A673 (cell line): ENCODE data around the gene SCO2. TPM values are rescaled to one million over a fixed set of nuclear protein-coding genes. Genes with fewer than 3 reads are reported as not detected.

Source experiments
- BruUV-seq: library from RNA; stranded (reverse); fragments of 400-500 nt; replicated peaks from 2 replicates; lab custom pipeline; 2021; lab: Mats Ljungman, UMichigan
- CTCF ChIA-PET: fragments of 300-600 bp; sonication (Branson Sonifier 250); formaldehyde crosslinking; loops from one replicate; lab custom pipeline; 2022; ENCODE audit warnings: antibody characterized with exemption; lab: Charles Lee
- POLR2A ChIA-PET: fragments of 300-600 bp; sonication (Branson Sonifier 250); formaldehyde crosslinking; loops from one replicate; lab custom pipeline; 2022; ENCODE audit warnings: antibody characterized with exemption; ENCODE audit not compliant: low non-redundant PET; lab: Charles Lee
- DNase-seq: peaks from one replicate; pipeline ENCODE4 v3.0.0-alpha.2; 2015; ENCODE audit warnings: low spot score
- H3K27ac ChIP-seq: fragments of 200-600 bp; sonication (generic); 2 replicates; pipeline ENCODE4 v1.5.1; 2016; ENCODE audit warnings: mixed run types, low read depth, mild to moderate bottlenecking, mixed read lengths, antibody characterized with exemption, low read length; ENCODE audit not compliant: poor library complexity, severe bottlenecking
- H3K27me3 ChIP-seq: fragments of 200-600 bp; sonication (generic); replicated peaks from 2 replicates; pipeline ENCODE4 v1.6.1; 2017; ENCODE audit warnings: mixed run types, low read depth, mild to moderate bottlenecking, mixed read lengths, antibody characterized with exemption, low read length; ENCODE audit not compliant: insufficient read depth, poor library complexity
- H3K36me3 ChIP-seq: fragments of 200-600 bp; sonication (generic); 2 replicates; pipeline ENCODE4 v1.6.1; 2016; ENCODE audit warnings: mixed run types, mild to moderate bottlenecking, mixed read lengths, antibody characterized with exemption, low read length; ENCODE audit not compliant: insufficient read depth, poor library complexity, severe bottlenecking
- H3K4me1 ChIP-seq: fragments of 200-600 bp; sonication (generic); 2 replicates; pipeline ENCODE4 v1.6.1; 2017; ENCODE audit warnings: mixed run types, mild to moderate bottlenecking, mixed read lengths, antibody characterized with exemption, low read length; ENCODE audit not compliant: insufficient read depth, poor library complexity, severe bottlenecking
- H3K4me3 ChIP-seq: fragments of 200-600 bp; sonication (generic); 2 replicates; pipeline ENCODE4 v1.5.1; 2016; ENCODE audit warnings: low read depth, mixed run types, mild to moderate bottlenecking, mixed read lengths, low read length; ENCODE audit not compliant: poor library complexity, severe bottlenecking
- H3K9me3 ChIP-seq: fragments of 200-600 bp; sonication (generic); 2 replicates; pipeline ENCODE4 v1.6.1; 2016; ENCODE audit warnings: mixed run types, low read depth, mild to moderate bottlenecking, mixed read lengths, antibody characterized with exemption, low read length; ENCODE audit not compliant: poor library complexity, severe bottlenecking
- EZH2 ChIP-seq: fragments of 200-600 bp; sonication (generic); IDR thresholded peaks from 2 replicates; pipeline ENCODE4 v1.6.1; 2017; ENCODE audit warnings: borderline replicate concordance, low read depth, mild to moderate bottlenecking, mixed read lengths, antibody characterized with exemption, low read length; ENCODE audit not compliant: poor library complexity, severe bottlenecking
- intact Hi-C: fragments of 100-400 bp; cut with micrococcal nuclease; formaldehyde crosslinking; loops from one replicate; pipeline ENCODE4 v1.10.0; 2022; ENCODE audit not compliant: unreplicated experiment
- total RNA-seq: library from RNA; stranded (reverse); gene quantifications from 2 replicates; pipeline ENCODE4 v1.2.3, GENCODE V29; 2021
- TF ChIP-seq, protein P1 (sequence below): fragments of 300-800, 200-600 bp; sonication (generic); conservative IDR thresholded peaks from 2 replicates; pipeline ENCODE4 v1.5.1; 2017; ENCODE audit warnings: low read depth, mild to moderate bottlenecking, antibody characterized with exemption, low read length, moderate library complexity, mixed read lengths

SCO2 gene
- total RNA-seq, 1 experiment from 2014 or later: 5.4 TPM

DNA sequence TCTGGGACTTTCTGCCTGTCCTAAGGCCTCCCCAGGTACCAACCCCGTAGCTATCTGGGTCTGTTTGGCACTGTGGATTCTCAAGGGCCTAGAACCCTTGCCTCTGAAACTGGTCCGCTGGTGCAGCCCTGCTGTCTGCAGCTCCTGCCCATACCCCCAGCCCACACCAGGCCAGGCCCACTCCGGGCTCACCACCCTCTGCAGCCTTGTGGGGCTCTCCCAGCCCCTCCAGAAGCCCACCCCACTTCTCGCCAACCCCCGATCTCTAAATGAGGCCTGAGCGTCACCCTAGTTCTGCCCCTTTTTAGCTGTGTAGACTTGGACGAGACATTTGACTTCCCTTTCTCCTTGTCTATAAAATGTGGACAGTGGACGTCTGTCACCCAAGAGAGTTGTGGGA is 25.0 kb upstream of the SCO2 start:
- intact Hi-C loops: no loop called here
- Histone ChIP-seq H3K27ac (no peak overlapping the region), H3K4me1 (peaks cover 6% of the 10 kb centered on the region), H3K9me3 (no peaks in the 10 kb centered on the region), H3K4me3 (no peak overlapping the region), H3K27me3 (no peaks in the 10 kb centered on the region), H3K36me3 (no peaks in the 10 kb centered on the region)
- POLR2A ChIA-PET: interaction anchor here (0.6 kb wide), 1 partner anchor 25 kb away, joined by 4 read pairs; the partner anchor contains the start of gene SCO2
- CTCF ChIA-PET: no interaction called here
- no peak for DNase-seq
- BruUV-seq: no TSS peak
- TF ChIP-seq EZH2: no peak
- TF ChIP-seq, protein P1, sequence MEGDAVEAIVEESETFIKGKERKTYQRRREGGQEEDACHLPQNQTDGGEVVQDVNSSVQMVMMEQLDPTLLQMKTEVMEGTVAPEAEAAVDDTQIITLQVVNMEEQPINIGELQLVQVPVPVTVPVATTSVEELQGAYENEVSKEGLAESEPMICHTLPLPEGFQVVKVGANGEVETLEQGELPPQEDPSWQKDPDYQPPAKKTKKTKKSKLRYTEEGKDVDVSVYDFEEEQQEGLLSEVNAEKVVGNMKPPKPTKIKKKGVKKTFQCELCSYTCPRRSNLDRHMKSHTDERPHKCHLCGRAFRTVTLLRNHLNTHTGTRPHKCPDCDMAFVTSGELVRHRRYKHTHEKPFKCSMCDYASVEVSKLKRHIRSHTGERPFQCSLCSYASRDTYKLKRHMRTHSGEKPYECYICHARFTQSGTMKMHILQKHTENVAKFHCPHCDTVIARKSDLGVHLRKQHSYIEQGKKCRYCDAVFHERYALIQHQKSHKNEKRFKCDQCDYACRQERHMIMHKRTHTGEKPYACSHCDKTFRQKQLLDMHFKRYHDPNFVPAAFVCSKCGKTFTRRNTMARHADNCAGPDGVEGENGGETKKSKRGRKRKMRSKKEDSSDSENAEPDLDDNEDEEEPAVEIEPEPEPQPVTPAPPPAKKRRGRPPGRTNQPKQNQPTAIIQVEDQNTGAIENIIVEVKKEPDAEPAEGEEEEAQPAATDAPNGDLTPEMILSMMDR: no peak

DNA sequence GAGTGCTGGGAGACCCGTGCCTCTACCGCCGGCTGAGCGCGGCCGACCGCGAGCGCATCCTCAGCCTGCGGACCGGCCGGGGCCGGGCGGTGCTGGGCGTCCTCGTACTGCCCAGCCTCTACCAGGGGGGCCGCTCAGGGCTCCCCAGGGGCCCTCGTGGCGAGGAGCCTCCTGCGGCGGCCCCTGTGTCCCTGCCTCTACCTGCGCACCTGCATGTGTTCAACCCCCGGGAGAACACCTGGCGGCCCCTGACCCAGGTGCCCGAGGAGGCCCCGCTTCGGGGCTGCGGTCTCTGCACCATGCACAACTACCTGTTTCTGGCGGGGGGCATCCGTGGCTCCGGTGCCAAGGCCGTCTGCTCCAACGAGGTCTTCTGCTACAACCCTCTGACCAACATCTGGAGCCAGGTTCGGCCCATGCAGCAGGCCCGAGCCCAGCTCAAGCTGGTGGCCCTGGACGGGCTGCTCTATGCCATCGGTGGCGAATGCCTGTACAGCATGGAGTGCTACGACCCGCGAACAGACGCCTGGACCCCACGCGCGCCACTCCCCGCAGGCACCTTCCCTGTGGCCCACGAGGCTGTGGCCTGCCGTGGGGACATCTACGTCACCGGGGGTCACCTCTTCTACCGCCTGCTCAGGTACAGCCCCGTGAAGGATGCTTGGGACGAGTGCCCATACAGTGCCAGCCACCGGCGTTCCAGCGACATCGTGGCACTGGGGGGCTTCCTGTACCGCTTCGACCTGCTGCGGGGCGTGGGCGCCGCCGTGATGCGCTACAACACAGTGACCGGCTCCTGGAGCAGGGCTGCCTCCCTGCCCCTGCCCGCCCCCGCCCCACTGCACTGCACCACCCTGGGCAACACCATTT is 23.8 kb upstream of the SCO2 start:
- peaks cover 10% of the 10 kb centered on the region for H3K4me1 ChIP-seq
- BruUV-seq: no TSS peak
- no peaks in the 10 kb centered on the region for H3K27me3 ChIP-seq
- no peaks in the 10 kb centered on the region for H3K9me3 ChIP-seq
- no peak for DNase-seq
- ChIA-PET POLR2A (interaction anchor here (0.6 kb wide), 1 partner anchor 46 kb away, joined by 7 read pairs; no protein-coding TSS in a partner anchor), CTCF (no interaction called here)
- no peak overlapping the region for H3K27ac ChIP-seq
- TF ChIP-seq, protein P1: no peak
- TF ChIP-seq EZH2: no peak
- no peak overlapping the region for H3K4me3 ChIP-seq
- intact Hi-C loops: loop anchor here (10.0 kb wide), 1 partner anchor 56 kb away; the partner anchor contains the start of gene MAPK8IP2
- H3K36me3 ChIP-seq: no peaks in the 10 kb centered on the region

DNA sequence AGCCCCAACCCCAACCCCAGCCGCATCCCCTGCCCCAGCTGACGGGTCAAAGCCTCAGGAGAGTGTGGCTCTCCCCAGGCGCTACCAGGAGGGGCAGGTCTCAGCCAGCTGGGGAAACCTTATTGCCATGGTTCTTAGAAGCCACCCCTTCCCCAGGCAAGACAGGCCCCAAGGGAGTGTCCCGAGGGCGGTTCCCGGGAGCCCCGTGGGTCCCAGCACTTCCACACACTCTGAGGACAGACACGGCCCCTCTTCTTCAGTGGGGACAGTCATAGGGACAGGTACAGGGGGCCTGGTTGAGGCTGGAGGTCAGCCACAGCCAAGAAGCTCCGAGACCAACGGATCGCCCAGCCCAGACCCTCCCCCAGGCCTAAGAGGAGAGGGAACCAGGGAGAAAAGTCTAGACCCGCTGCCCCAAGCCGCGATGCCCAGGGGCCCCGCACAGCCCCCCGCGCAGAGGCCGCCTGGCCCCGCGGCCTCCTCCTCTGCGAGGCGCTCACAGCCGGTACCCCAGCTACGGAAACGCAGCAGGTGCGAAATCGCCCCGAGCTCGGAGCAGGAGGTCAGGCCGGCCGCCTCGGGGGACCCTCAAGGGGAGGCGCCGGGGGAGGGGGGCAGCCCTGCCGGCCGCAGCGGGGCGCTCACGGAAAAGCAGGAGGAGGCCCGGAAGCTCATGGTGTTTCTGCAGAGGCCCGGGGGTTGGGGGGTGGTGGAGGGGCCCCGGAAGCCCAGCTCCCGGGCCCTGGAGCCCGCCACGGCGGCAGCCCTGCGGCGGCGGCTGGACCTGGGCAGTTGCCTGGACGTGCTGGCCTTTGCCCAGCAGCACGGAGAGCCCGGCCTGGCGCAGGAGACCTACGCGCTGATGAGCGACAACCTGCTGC is 22.9 kb upstream of the SCO2 start:
- Histone ChIP-seq H3K27ac (no peak overlapping the region), H3K36me3 (no peaks in the 10 kb centered on the region), H3K4me3 (no peak overlapping the region), H3K9me3 (no peaks in the 10 kb centered on the region), H3K27me3 (no peaks in the 10 kb centered on the region), H3K4me1 (peaks cover 10% of the 10 kb centered on the region)
- intact Hi-C loops: loop anchor here (10.0 kb wide), 1 partner anchor 57 kb away; the partner anchor contains the start of gene MAPK8IP2
- BruUV-seq: no TSS peak
- CTCF ChIA-PET: interaction anchor here (0.6 kb wide), 1 partner anchor 202 kb away, joined by 3 read pairs; no protein-coding TSS in a partner anchor
- TF ChIP-seq EZH2: no peak
- TF ChIP-seq, protein P1: no peak
- POLR2A ChIA-PET: interaction anchor here (0.6 kb wide), 1 partner anchor 19 kb away, joined by 6 read pairs; the partner anchor contains the start of gene TYMP
- no peak for DNase-seq
